Large intestine (tissue), 3 donors: ENCODE results near the gene LDHD. TPM values are rescaled to one million over a fixed set of nuclear protein-coding genes. Genes with fewer than 3 reads are reported as not detected.
"Not testable (repeated sequence)": the region's sequence is repeated elsewhere in the genome, so short reads cannot be mapped to it uniquely, and the experiment has no call there.

Experiments used
- DNase-seq, 2 donors: peaks; one replicate each; pipeline versions ENCODE4 v3.0.0 to v3.0.0-alpha.2; 2013
- H3K27ac ChIP-seq: one replicate; pipeline ENCODE4 v1.5.1; 2013; ENCODE audit warnings: low read length
- H3K27me3 ChIP-seq: 2 replicates; pipeline ENCODE4 v1.6.1; 2013; ENCODE audit warnings: low read length; ENCODE audit not compliant: control insufficient read depth, insufficient read depth
- H3K36me3 ChIP-seq: 2 replicates; pipeline ENCODE4 v1.6.1; 2013; ENCODE audit warnings: low read length; ENCODE audit not compliant: control insufficient read depth, insufficient read depth
- H3K4me1 ChIP-seq: one replicate; pipeline ENCODE4 v1.6.1; 2013; ENCODE audit warnings: low read length; ENCODE audit not compliant: control insufficient read depth, insufficient read depth
- H3K4me3 ChIP-seq: one replicate; pipeline ENCODE4 v1.5.1; 2013; ENCODE audit warnings: low read length
- H3K9me3 ChIP-seq: one replicate; pipeline ENCODE4 v1.6.1; 2013; ENCODE audit warnings: mild to moderate bottlenecking, low read depth, low read length, moderate library complexity; ENCODE audit not compliant: control insufficient read depth
- whole genome bisulfite sequencing: methylation state at CpG from one replicate; pipeline ENCODE4 v1.1.5; 2013; ENCODE audit warnings: low lambda C conversion rate; ENCODE audit not compliant: insufficient coverage; 5-methylcytosine and 5-hydroxymethylcytosine counted together
- polyA plus RNA-seq: library from polyadenylated mRNA; unstranded; fragments of 120-200 nt; gene quantifications from one replicate; pipeline ENCODE4 v1.2.1, GENCODE V29; 2013

Gene LDHD
- polyA plus RNA-seq, 1 donor, result 2.2 TPM

DNA sequence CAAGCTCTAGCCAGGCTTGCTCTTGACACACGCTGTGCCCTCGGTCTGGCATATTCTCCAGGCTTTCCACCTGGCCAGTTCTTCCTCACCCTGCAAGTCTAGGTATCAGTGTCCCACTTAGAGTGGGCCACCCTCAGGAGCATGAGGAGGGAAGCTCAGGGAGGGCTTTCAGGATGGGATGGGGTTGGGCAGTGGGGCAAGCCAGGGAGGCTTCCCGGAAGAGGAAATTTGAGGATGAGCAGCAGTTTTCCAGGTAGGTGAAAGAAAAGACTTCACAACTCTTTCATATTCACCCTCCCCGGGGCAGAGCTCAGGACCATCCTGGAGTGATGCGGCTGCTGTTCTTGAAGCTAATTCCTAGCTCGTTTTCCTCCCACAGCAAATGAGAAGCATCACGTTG is 14.5 kb upstream of the LDHD start:
- H3K36me3 ChIP-seq, result no peaks in the 10 kb centered on the region
- H3K27ac ChIP-seq, result no peak overlapping the region
- H3K4me1 ChIP-seq, result no peaks in the 10 kb centered on the region
- H3K4me3 ChIP-seq, result no peak overlapping the region
- H3K9me3 ChIP-seq, result no peaks in the 10 kb centered on the region
- 46% methylated on average over 2 of the region's 7 CpGs for WGBS
- no peaks in the 10 kb centered on the region for H3K27me3 ChIP-seq
- DNase-seq, result no peak

DNA sequence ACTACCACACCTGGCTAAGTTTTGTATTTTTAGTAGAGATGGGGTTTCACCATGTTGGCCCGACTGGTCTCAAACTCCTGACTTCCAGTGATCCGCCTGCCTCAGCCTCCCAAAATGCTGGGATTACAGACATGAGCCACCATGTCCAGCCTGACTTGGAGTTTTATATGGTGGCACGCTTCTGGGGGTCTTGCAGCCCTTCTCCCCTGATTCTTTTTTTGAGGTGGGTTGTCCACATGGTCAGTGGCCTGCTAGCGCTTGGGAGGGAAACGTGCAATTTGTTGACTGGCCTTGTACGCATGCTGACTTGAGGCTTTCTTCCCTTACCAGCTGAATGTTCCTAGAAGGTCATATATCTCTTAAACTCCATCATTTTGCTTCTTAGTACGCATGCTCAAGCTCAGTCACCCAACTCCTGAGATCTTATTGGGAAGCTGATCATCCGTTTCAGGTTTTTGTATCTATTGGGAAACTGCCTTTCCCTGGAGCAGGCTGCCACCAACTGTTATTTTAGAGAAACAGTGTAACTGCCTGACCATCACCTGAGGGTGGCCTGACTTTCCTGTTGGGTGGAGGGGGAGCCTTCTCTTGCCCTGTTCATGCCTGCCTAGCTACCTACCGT is 13.7 kb upstream of the LDHD start:
- DNase-seq, result no peak

DNA sequence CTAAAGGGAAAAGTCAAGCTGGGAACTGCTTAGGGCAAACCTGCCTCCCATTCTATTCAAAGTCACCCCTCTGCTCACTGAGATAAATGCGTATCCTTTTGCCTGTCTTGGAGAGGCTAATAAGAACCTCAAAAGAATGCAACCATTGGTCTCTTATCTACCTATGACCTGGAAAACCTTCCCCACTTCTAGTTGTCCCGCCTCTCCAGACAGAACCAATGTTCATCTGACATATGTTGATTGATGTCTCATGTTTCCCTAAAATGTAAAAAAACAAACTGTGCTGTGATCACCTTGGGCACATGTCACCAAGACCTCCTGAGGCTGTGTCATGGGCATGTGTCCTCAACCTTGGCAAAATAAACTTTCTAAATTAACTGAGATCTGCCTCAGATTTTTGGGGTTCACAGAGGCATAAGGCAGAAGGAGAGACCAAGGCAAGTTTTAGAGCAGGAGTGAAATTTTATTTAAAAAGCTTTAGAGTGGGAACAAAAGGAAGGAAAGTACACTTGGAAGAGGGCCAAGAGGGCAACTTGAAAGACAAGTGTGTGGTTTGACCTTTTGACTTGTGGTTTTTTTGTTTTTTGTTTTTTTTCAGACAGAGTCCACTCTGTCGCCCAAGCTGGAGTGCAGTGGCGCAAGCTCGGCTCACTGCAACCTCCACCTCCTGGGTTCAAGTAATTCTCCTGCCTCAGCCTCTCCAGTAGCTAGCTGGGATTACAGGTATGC is 13.0 kb upstream of the LDHD start:
- DNase-seq, H3K9me3 ChIP-seq, H3K36me3 ChIP-seq, H3K27ac ChIP-seq, H3K4me1 ChIP-seq, H3K4me3 ChIP-seq, H3K27me3 ChIP-seq: not testable (repeated sequence)
- WGBS, result 20% methylated on average over 1 of the region's 5 CpGs

More for the DNA sequence above, 13.7 kb upstream of the LDHD start:
- no peaks in the 10 kb centered on the region for H3K4me1 ChIP-seq
- H3K27ac ChIP-seq, result no peak overlapping the region
- H3K9me3 ChIP-seq, result no peaks in the 10 kb centered on the region
- WGBS, result 93% methylated on average over 3 of the region's 9 CpGs
- H3K4me3 ChIP-seq, result no peak overlapping the region
- no peaks in the 10 kb centered on the region for H3K36me3 ChIP-seq
- H3K27me3 ChIP-seq, result no peaks in the 10 kb centered on the region

DNA sequence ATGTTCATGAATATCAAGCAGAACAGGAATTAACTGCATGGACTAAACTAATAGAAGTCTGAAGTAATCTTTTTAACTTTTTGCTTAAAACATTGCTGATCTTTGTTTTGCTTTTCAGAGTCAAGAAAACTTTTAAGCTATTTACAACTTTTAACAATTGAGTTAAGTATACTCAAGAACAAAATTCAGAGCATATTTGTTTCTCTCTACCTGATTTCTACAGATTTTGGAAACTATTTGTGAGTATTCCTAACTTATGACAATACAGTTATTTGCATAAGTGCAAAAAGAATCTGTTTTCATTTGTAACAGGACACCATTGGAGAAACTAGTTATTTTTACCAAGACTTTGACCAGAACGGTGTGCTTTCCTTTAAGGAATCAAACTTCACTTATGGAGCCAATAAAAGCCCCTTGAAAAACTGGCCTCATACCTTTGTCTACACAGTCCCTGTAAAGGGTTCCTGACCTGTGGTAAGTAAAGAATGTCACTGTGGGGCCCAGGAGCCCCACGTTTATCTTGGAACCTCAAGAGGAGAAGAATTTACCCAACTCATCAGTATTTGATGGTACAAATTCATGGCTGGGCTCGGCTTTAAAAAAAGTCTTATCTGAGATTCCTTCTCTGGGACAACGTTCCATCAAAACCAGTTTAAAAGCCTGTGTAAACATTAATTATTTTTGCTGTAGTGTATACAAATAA is 11.3 kb upstream of the LDHD start:
- no peak overlapping the region for H3K27ac ChIP-seq
- no peaks in the 10 kb centered on the region for H3K36me3 ChIP-seq
- WGBS, result 100% methylated on average over 1 of the region's 4 CpGs
- no peak overlapping the region for H3K4me3 ChIP-seq
- H3K4me1 ChIP-seq, result no peaks in the 10 kb centered on the region
- DNase-seq, result no peak
- H3K9me3 ChIP-seq, result no peaks in the 10 kb centered on the region
- no peaks in the 10 kb centered on the region for H3K27me3 ChIP-seq

DNA sequence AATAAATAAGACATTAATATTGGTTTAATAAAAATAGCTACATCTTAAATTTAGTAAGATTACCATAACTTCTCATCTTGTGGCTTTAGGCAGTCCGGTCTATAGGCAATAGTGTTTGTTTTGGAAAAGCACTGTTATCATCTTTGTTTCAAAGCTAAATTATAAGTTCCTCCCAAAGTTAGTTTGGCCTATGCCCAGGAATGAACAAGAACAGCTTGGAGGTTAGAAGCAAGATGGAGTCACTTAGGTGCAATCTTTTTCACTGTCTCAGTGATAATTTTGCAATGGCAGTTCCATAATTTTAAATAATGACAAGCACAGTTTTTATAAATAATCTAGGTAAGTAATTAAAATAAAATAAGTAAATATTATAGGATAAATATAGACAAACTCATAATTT is 6.0 kb upstream of the LDHD start:
- Histone ChIP-seq H3K4me3 (no peak overlapping the region), H3K36me3 (no peaks in the 10 kb centered on the region), H3K9me3 (peaks cover 9% of the 10 kb centered on the region), H3K4me1 (no peaks in the 10 kb centered on the region), H3K27me3 (no peaks in the 10 kb centered on the region), H3K27ac (no peak overlapping the region)
- DNase-seq, result no peak
- 90% methylated on average over 1 of the region's 1 CpG for WGBS

DNA sequence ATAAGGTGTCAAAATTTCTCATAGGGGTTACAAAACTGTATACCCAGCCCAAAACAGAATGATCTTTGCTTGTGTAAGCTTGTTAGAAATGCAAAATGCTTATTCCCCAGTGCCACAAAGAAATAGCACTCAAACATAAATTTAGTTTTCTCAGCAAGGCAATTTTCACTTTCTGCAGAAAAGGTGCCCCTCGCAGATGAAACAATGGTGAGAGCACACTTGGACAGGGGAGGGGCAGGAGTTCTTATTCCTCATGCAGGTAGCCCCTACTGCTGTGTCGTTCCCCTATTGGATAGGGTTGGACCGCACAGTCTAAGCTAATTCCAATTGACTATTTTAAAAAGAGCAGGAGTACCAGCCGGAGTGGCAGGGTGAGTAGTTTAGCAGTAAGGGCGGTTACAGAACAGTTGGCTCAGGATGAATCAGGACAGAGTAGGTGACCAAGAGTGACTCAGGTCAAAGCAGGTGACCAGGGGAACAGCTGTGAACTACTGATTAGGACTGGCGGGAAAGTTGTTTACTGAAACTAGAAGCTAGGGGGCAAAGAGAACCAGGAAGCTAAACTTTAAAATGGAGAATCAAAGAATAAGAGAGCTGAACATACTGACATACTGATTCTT is 5.5 kb upstream of the LDHD start:
- H3K36me3 ChIP-seq, result no peaks in the 10 kb centered on the region
- H3K27ac ChIP-seq, result no peak overlapping the region
- peaks cover 9% of the 10 kb centered on the region for H3K9me3 ChIP-seq
- H3K4me3 ChIP-seq, result no peak overlapping the region
- no peaks in the 10 kb centered on the region for H3K27me3 ChIP-seq
- H3K4me1 ChIP-seq, result no peaks in the 10 kb centered on the region
- DNase-seq, result no peak
- WGBS, result 100% methylated on average over 1 of the region's 6 CpGs

DNA sequence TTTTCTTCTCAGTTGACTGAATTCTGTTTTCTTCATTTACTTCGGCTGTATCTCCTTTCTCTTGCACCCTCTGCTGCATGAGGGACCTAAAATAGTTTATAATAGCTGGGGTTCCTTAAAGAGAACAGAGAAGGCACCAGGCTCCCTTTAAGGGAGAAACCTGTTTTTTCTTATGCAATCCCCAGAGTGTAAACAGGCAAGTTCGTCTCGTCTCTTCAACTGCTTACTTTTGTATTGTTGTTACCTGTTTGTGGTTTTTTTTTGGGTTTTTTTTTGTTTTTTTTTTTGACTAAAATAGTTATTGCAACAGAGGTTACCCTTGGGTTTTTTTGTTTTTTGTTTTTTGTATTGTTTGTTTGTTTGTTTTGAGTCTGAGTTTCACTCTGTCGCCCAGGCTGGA is 3.7 kb upstream of the LDHD start:
- WGBS, result 79% methylated on average over 3 of the region's 4 CpGs
- H3K4me3 ChIP-seq, result peak overlapping the region; percentile 8
- peaks cover 8% of the 10 kb centered on the region for H3K4me1 ChIP-seq
- no peaks in the 10 kb centered on the region for H3K27me3 ChIP-seq
- H3K27ac ChIP-seq, result no peak overlapping the region
- no peaks in the 10 kb centered on the region for H3K36me3 ChIP-seq
- H3K9me3 ChIP-seq, result peaks cover 11% of the 10 kb centered on the region
- no peak for DNase-seq

DNA sequence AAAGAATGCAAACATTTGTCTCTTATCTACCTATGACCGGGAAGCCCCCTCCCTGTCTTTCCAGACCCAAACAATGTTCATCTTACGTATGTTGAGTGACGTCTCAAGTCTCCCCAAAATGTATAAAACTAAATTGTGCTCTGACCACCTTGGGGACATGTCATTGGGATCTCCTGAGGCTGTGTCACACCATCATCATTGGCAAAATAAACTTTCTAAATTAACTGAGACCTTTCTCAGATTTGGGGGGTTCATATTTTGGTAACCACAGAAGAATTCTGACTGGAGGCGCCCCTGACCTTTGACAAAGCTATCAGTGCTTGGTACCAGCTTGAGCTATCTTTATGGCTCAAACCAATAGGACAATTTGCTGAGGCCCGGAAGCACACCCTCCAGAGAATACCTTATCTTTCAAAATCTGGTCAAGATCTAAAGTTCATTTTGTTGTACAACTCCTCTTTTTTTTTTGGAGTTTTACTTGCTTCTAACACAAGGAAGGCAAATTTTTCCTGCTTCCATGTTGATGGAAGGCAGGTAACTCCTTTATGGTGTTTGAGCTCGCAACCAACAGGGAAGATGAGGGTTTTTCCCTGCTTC is 2.5 kb upstream of the LDHD start:
- Histone ChIP-seq H3K27me3 (no peaks in the 10 kb centered on the region), H3K4me3 (peak overlapping the region; percentile 8), H3K4me1 (peaks cover 8% of the 10 kb centered on the region), H3K36me3 (no peaks in the 10 kb centered on the region), H3K9me3 (peaks cover 15% of the 10 kb centered on the region), H3K27ac (no peak overlapping the region)
- DNase-seq, result no peak
- no CpG with 5 or more reads among the region's 6 CpGs for WGBS

DNA sequence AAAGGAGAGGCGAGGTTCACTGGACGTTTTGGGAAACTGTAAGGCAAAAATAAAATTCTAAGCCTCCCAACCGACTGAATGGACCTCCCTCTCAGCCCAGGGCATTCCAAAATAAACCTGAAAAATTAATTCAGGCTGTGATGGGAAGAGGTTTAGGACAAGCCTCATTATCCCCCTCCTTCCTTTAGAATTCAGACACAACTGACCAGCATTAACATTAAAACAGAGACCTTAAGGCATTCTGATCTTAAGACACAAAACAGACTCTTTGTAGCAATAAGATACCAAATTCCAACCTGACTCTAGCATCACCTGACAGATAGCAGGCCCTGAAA is 298 bp upstream of the LDHD start:
- Histone ChIP-seq H3K4me1 (peaks cover 17% of the 10 kb centered on the region), H3K36me3 (no peaks in the 10 kb centered on the region), H3K27me3 (no peaks in the 10 kb centered on the region), H3K9me3 (peaks cover 15% of the 10 kb centered on the region), H3K4me3 (no peak overlapping the region), H3K27ac (no peak overlapping the region)
- no CpG with 5 or more reads among the region's 3 CpGs for WGBS
- DNase-seq, result no peak
